HepG2 (cell line): ENCODE measurements around the gene LATS2. TPM values are rescaled to one million over a fixed set of nuclear protein-coding genes. Genes with fewer than 3 reads are reported as not detected.

ENCODE experiments used
- ATAC-seq: fragments of 200-7000 bp; cut with Tn5 transposase; 3 replicates; pipeline ENCODE4 v1.9.1; 2020; ENCODE audit warnings: mild to moderate bottlenecking, moderate library complexity
- BruUV-seq: library from RNA; stranded (reverse); fragments of 400-500 nt; replicated peaks from 2 replicates; lab custom pipeline; 2021; lab: Mats Ljungman, UMichigan
- CTCF ChIA-PET: fragments of 300-600 bp; formaldehyde crosslinking; extraction: SDS; loops from one replicate; lab custom pipeline; 2021; ENCODE audit warnings: low total read pairs, inconsistent platforms, low intra/inter-chr PET ratio; lab: Yijun Ruan, JAX
- POLR2A ChIA-PET: fragments of 350-600 bp; sonication (Branson Sonifier 250); formaldehyde crosslinking; loops from one replicate; lab custom pipeline; 2020; ENCODE audit warnings: antibody characterized with exemption, inconsistent platforms; lab: Yijun Ruan, JAX
- DNase-seq: peaks from one replicate; pipeline ENCODE4 v3.0.0-alpha.2; 2015; ENCODE audit warnings: low spot score
- FAIRE-seq: peaks from 3 replicates; lab custom pipeline; 2011; peaks lifted over from hg19 to GRCh38; lab: Jason Lieb, UNC
- H2AFZ ChIP-seq: one replicate; pipeline ENCODE4 v1.6.1; 2011; ENCODE audit warnings: low read length, inconsistent platforms
- H3K27ac ChIP-seq: fragments of 300-600 bp; 3 replicates; pipeline ENCODE4 v1.8.0; 2011; ENCODE audit warnings: mixed run types, mild to moderate bottlenecking, mixed read lengths, low read length, inconsistent platforms; ENCODE audit not compliant: insufficient read depth; ENCODE audit errors: extremely low read length
- H3K27me3 ChIP-seq, 2 experiments: fragments of 200-600 bp in 1 of 2; 2 replicates in 1 of 2; 3 replicates in 1 of 2; pipeline versions ENCODE4 v1.6.0 to v1.8.0; 2011; ENCODE audit warnings: low read length in 2 of 2, mild to moderate bottlenecking in 2 of 2, moderate library complexity in 2 of 2, inconsistent platforms in 1 of 2; ENCODE audit not compliant: insufficient read depth in 2 of 2, control insufficient read depth in 1 of 2
- H3K36me3 ChIP-seq, 2 experiments: fragments of 200-600 bp in 1 of 2; replicated peaks in 1 of 2; 2 replicates in 1 of 2; 3 replicates in 1 of 2; pipeline versions ENCODE4 v1.5.1 to v1.8.0; 2011; ENCODE audit warnings: low read length in 2 of 2, inconsistent platforms in 1 of 2; ENCODE audit not compliant: insufficient read depth in 2 of 2, control insufficient read depth in 1 of 2
- H3K4me1 ChIP-seq: 2 replicates; pipeline ENCODE4 v1.5.1; 2012; ENCODE audit warnings: low read length, inconsistent platforms; ENCODE audit not compliant: insufficient read depth
- H3K4me2 ChIP-seq: 2 replicates; pipeline ENCODE4 v1.6.0; 2011; ENCODE audit warnings: low read depth, low read length, inconsistent platforms
- H3K4me3 ChIP-seq, 3 experiments: fragments of 200-600 bp in 1 of 3; sonication (generic), shearing (Covaris generic) in 1 of 3; replicated peaks in 1 of 3; 2 replicates each; pipeline ENCODE4 v1.5.1; 2011 to 2016; ENCODE audit warnings: low read length in 3 of 3, inconsistent platforms in 2 of 3, low read depth in 2 of 3, mild to moderate bottlenecking in 2 of 3, control low read depth in 1 of 3, mixed read lengths in 1 of 3; ENCODE audit not compliant: insufficient read depth in 1 of 3
- H3K79me2 ChIP-seq: one replicate; pipeline ENCODE4 v1.6.1; 2011; ENCODE audit warnings: low read length, inconsistent platforms; ENCODE audit not compliant: insufficient read depth
- H3K9ac ChIP-seq: 2 replicates; pipeline ENCODE4 v1.6.0; 2011; ENCODE audit warnings: mild to moderate bottlenecking, low read depth, low read length, inconsistent platforms; ENCODE audit not compliant: insufficient read depth
- H3K9me3 ChIP-seq: 2 replicates; pipeline ENCODE4 v1.5.1; 2012; ENCODE audit warnings: mild to moderate bottlenecking, low read length
- H4K20me1 ChIP-seq: 2 replicates; pipeline ENCODE4 v1.6.0; 2011; ENCODE audit warnings: inconsistent platforms, mild to moderate bottlenecking, low read length, moderate library complexity; ENCODE audit not compliant: insufficient read depth
- ARID2 ChIP-seq: sonication (generic); formaldehyde crosslinking; IDR thresholded peaks from 2 replicates; pipeline ENCODE4 v1.8.1; 2022; ENCODE audit warnings: mild to moderate bottlenecking, missing genetic modification reagents, borderline replicate concordance
- BCLAF1 ChIP-seq: fragments of 450-650 bp; IDR thresholded peaks from 2 replicates; pipeline ENCODE4 v1.6.1; 2017; ENCODE audit warnings: mild to moderate bottlenecking
- DNMT3B ChIP-seq: conservative IDR thresholded peaks from 2 replicates; pipeline ENCODE4 v1.6.1; 2016; ENCODE audit warnings: missing biosample characterization, control low read depth
- MAZ ChIP-seq, 2 experiments: sonication (generic) in 1 of 2; formaldehyde crosslinking in 1 of 2; IDR thresholded peaks; 2 replicates each; pipeline versions ENCODE4 v1.5.0 to v1.6.1; 2012 to 2020; ENCODE audit warnings: low read depth in 2 of 2, mild to moderate bottlenecking in 2 of 2, borderline replicate concordance in 1 of 2, improper control_type of control experiment in 1 of 2, low read length in 1 of 2, missing genetic modification reagents in 1 of 2, moderate library complexity in 1 of 2
- PRDM10 ChIP-seq: sonication (generic); formaldehyde crosslinking; IDR thresholded peaks from 2 replicates; pipeline ENCODE4 v1.4.0; 2020; ENCODE audit warnings: low read depth, missing genetic modification reagents
- SMAD9 ChIP-seq: sonication (generic); formaldehyde crosslinking; IDR thresholded peaks from 2 replicates; pipeline ENCODE4 v1.5.1; 2020; ENCODE audit warnings: mild to moderate bottlenecking, missing genetic modification reagents
- ZBTB33 ChIP-seq: sonication (generic); formaldehyde crosslinking; IDR thresholded peaks from 2 replicates; pipeline ENCODE4 v1.4.0; 2020; ENCODE audit warnings: missing genetic modification reagents
- ZBTB46 ChIP-seq: sonication (generic); formaldehyde crosslinking; IDR thresholded peaks from 2 replicates; pipeline ENCODE4 v1.4.0; 2020; ENCODE audit warnings: mild to moderate bottlenecking, missing genetic modification reagents, borderline replicate concordance
- ZNF556 ChIP-seq: sonication (generic); formaldehyde crosslinking; IDR thresholded peaks from 2 replicates; pipeline ENCODE4 v1.4.0; 2020; ENCODE audit warnings: mild to moderate bottlenecking, missing genetic modification reagents, borderline replicate concordance
- ZNF691 ChIP-seq: sonication (generic); formaldehyde crosslinking; IDR thresholded peaks from 2 replicates; pipeline ENCODE4 v1.4.0; 2020; ENCODE audit warnings: missing genetic modification reagents, low read depth, mild to moderate bottlenecking, borderline replicate concordance
- WGBS: methylation state at CpG from one replicate; pipeline ENCODE4 v1.1.6; 2017; ENCODE audit warnings: low lambda C conversion rate; 5-methylcytosine and 5-hydroxymethylcytosine counted together
- in situ Hi-C: cut with HindIII; loops from 2 replicates; pipeline ENCODE4 v1.10.0; 2017; ENCODE audit warnings: low pct_unique_long_range_greater_than_20kb; ENCODE audit not compliant: extremely low pct_ligation_motif_present
- intact Hi-C: fragments of 100-400 bp; cut with micrococcal nuclease; formaldehyde crosslinking; loops from one replicate; pipeline ENCODE4 v1.10.0; 2022; ENCODE audit not compliant: unreplicated experiment
- polyA plus RNA-seq, 8 experiments: library from polyadenylated mRNA; depleted of rRNA in 3 of 8; stranded (reverse) in 7 of 8; unstranded in 1 of 8; fragments of >200 nt; fragmentation: Illumina TruSeq in 4 of 8; extraction: Trizol in 4 of 8; gene quantifications; 2 replicates each; pipeline versions ENCODE4 v1.2.1 to v1.2.3, GENCODE V29; 2011 to 2016; ENCODE audit warnings: low read depth in 4 of 8, missing spikeins in 1 of 8, mixed read lengths in 1 of 8; ENCODE audit not compliant: insufficient read depth in 1 of 8
- total RNA-seq, 5 experiments: library from RNA; depleted of rRNA; stranded (reverse); fragments of >200 nt; fragmentation: Illumina TruSeq; extraction: Trizol; gene quantifications; 2 replicates each; pipeline ENCODE4 v1.2.3, GENCODE V29; 2016; ENCODE audit warnings: low read depth in 1 of 5

The LATS2 gene
- total and polyA plus RNA-seq, 2 of the 13 experiments (the other 11 are each of a cell fraction or from before 2014, with no cell fraction given) = 7.3 to 8.5 TPM

GRCh38 chr13:21048901-21049698 lies 12.3 kb downstream of the LATS2 start:
- in situ Hi-C loops (no loop called here), intact Hi-C loops (no loop called here)
- H3K4me3 ChIP-seq = no peak overlapping the region
- no TSS peak for BruUV-seq
- no peak overlapping the region for H3K4me2 ChIP-seq
- DNase-seq (no peak), FAIRE-seq (no peak), ATAC-seq (no peak)
- H3K36me3 ChIP-seq = peaks cover 10 to 44% of the 10 kb centered on the region in 2 experiments; a peak in 4 of 5 replicates
- H3K9me3 ChIP-seq = no peaks in the 10 kb centered on the region
- H3K27ac ChIP-seq = no peak overlapping the region
- H3K79me2 ChIP-seq = peaks cover 94% of the 10 kb centered on the region
- peaks cover 73% of the 10 kb centered on the region for H4K20me1 ChIP-seq
- over 99% methylated on average over 6 of the region's 6 CpGs for WGBS
- CTCF ChIA-PET = no interaction called here
- no peaks in the 10 kb centered on the region for H3K27me3 ChIP-seq
- H3K4me1 ChIP-seq = peaks cover 48% of the 10 kb centered on the region
- no peak overlapping the region for H3K9ac ChIP-seq
- no peak overlapping the region for H2AFZ ChIP-seq
- POLR2A ChIA-PET = interaction anchor here (1.2 to 2.3 kb wide), 2 partner anchors 11 to 12 kb away, joined by 4 to 6 read pairs; partner anchors contain the start of gene LATS2
- TF ChIP-seq BCLAF1 (no peak), ZNF556 (no peak), DNMT3B (CRISPR knock-in tag) (no peak), ZBTB46 (no peak), PRDM10 (no peak), ZBTB33 (CRISPR knock-in tag) (no peak), ZNF691 (CRISPR knock-in tag) (no peak), MAZ (IDR thresholded peaks at IDR 0.05; ENCODE audit: borderline replicate concordance, low read depth, low read length) (no peak), MAZ (CRISPR knock-in tag; IDR thresholded peaks at IDR 0.05; ENCODE audit: low read depth) (no peak), ARID2 (CRISPR knock-in tag) (no peak), SMAD9 (CRISPR knock-in tag) (no peak)
